VCaP (cell line): ENCODE results near the gene GABRB3.
A peak's percentile ranks its signal among the peaks of the same experiment; 100 is the strongest.

ENCODE experiments used
- H3K27ac ChIP-seq: fragments of 450-650 bp; 2 replicates; pipeline ENCODE4 v1.5.1; 2017
- CTCF ChIP-seq: fragments of 450-650 bp; conservative IDR thresholded peaks from 2 replicates; pipeline ENCODE4 v1.5.1; 2017; ENCODE audit warnings: mild to moderate bottlenecking, moderate library complexity

Gene GABRB3

GRCh38 chr15:26736502-26737248 lies 36.2 kb downstream of the GABRB3 start:
- peak overlapping the region; percentile 78 for H3K27ac ChIP-seq
- TF ChIP-seq CTCF, result no peak

- H3K27ac ChIP-seq, result no peak overlapping the region
- no peak for TF ChIP-seq CTCF
These were observed 40.9 kb downstream of the GABRB3 start for GRCh38 chr15:26731965-26732364.

GRCh38 chr15:26729581-26729980 lies 43.3 kb downstream of the GABRB3 start:
- no peak overlapping the region for H3K27ac ChIP-seq
- TF ChIP-seq CTCF, result no peak

GRCh38 chr15:26729030-26729429 lies 43.8 kb downstream of the GABRB3 start:
- H3K27ac ChIP-seq, result no peak overlapping the region
- TF ChIP-seq CTCF, result no peak

GRCh38 chr15:26724381-26725150 lies 48.3 kb downstream of the GABRB3 start:
- H3K27ac ChIP-seq, result no peak overlapping the region
- no peak for TF ChIP-seq CTCF

GRCh38 chr15:26722621-26723160 lies 50.2 kb downstream of the GABRB3 start:
- no peak for TF ChIP-seq CTCF
- H3K27ac ChIP-seq, result no peak overlapping the region

- TF ChIP-seq CTCF, result no peak
- H3K27ac ChIP-seq, result no peak overlapping the region
These were observed 51.5 kb downstream of the GABRB3 start for GRCh38 chr15:26721232-26721967.
